ENCODE results near the gene RFNG.

Gene RFNG

GRCh38 chr17:82051776-82052637 is at the start of gene RFNG, which contains the start of gene GPS1:
RFNG (minus strand) TSS chr17:82051811; CDS start chr17:82051766, 45 bp downstream.
GPS1 (plus strand) TSS chr17:82051898; CDS start chr17:82051932, 34 bp downstream.
- DNase-seq = peak; percentile 63

DNA sequence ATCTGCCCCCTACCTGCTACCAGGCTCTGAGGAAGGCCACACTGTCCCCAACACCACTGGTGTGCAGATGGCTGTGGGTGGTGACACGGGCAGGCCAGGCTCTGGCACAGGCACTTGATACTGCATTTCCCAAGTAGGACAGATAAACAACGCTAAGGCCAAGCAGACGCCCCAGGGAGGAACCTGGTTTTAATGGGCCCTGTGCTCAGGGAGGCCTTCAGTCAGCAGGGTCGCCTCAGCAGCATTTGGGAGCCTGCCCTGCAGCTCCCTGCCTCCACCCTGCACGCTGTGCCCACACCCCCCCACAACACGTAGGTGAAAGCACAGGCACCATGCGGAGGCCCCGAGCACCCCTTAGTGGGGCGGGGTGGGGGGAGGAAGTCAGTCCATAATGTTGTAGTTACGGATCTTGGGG is 49.7 kb upstream of the RFNG start:
- DNase-seq = peak; percentile 42

- no peak for DNase-seq
These were observed 49.1 kb upstream of the RFNG start for GRCh38 chr17:82100502-82101298.

DNA sequence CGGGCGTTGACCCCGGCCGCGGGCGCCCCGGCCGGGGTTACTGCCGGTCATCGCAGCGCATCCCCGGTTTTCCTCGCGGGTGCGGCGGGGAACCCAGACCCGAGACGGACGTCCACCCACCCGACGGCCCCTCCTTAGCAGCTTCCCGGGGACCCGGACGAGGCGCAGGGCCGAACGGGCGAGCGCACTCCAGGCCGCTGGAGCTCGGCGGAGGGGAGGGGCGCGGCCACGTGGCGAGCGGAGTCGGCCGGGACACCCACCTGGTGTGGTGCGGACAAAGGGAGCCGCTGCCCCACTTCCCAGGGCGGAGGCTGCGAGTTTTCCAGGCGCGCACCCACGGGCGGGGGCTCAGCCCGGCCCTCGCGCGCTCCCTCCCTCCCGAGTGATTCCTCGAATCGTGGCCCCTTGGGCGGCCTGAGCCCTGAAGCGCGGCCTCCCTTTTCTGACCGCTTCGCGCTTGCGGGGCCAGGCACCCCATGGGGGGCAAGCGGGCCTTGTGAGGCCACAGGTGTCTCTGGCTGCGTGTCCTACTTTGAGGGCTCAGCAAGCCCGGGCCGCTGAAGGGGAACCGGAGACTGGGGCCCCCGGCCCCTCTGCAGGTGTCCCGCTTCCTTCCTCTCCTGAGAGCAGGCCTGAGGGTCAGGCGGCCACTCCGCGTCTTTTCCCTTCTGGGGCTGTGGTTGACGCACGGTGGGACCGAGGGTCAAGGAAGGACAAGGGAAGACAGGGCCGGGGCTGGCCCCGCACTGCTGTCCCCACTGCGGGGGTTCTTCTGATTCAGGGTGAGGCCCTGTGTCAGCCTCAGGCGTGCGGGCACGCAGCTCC is 47.5 kb upstream of the RFNG start:
- no peak for DNase-seq

DNA sequence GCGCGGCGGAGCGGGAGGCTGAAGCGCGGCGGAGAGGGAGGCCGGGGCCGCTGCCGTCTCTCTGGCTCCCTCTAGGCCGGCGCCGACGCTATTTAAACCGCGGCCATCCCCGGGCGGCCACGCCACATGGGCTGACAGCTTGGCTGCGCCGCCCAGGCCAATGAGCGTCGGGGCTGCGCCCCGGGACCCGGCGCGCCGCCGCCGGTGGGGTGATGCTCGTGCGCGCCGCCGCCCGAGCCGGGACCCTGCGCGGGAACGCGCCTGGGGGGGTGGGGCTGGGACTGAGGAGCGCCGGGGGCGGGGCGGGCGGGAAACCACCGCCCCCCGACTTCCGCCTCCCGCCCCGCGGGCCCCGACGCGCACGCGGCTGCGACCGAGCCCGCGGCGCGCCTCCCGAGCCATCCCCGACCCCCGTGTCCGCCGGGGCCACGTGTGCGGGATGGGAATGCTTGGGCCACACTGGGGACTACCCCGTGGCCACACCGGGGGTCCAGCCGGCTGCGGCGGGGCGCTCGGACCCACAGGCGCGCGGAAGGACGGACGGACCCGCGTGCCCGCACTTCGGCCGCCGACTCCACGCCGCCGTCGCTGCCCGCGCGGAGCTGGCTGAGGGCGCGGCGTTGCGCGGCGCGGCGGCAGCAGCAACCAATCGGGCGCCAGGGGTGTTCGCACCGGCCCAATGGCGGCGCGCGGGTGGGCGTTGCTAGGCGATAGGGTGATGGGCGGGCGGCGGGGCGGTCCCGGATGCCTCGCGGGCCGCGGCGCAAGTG is 46.7 kb upstream of the RFNG start, which contains the start of gene FASN:
FASN (minus strand) TSS at position 68 of the 770 bp plus-strand sequence. CDS start 1,791 bp downstream, outside the sequence.
- DNase-seq = peak; percentile 94

- no peak for DNase-seq
These were observed 46.2 kb upstream of the RFNG start for GRCh38 chr17:82097919-82098168.

GRCh38 chr17:82097184-82097918 is 45.7 kb upstream of the RFNG start:
- peak; percentile 49 for DNase-seq

GRCh38 chr17:82096709-82097183 is 45.1 kb upstream of the RFNG start:
- DNase-seq = no peak

DNA sequence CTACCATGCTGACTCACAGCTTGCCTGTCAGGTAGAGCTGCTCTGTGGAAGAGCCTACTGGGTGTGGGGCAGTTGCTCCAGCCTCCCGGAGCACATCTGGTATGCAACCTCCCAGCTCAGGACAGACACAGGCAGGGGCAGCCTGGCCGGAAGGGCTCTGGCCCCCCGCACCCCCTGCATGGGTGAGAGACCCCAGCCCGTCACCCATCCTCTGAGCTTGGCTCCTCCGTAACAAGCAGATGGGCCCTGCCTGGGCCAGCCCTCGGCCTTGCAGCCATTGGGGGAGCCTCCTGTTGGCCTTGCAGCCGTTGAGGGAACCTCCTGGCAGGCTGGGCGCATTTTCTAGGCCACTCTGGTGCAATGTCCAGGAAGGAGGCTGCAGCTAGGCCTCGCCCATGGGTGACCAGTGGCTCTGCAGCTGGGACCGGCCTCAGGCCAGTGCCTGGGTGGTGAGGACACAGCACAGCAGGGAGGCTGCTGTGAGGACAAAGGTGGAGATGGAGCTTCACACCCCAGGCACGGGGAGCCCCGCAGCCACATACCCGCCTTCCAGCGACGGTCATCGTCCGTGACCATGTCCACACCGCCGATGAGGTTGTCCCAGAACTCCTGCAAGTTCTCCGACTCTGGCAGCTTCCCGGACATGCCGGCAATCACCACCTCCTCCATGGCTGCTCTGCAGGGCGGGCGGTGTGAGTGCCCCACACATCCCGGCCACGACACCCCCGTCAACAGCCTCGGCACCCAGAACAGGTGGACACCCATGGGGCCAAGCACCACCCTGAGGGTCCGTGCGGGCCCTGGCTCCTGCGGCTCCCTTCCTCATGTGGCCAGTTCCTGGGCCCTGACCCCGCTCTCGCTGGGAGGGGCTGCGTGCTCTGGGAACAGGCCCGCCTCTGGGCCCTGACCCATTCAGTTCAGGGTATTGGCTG is 44.4 kb upstream of the RFNG start:
- no peak for DNase-seq

DNA sequence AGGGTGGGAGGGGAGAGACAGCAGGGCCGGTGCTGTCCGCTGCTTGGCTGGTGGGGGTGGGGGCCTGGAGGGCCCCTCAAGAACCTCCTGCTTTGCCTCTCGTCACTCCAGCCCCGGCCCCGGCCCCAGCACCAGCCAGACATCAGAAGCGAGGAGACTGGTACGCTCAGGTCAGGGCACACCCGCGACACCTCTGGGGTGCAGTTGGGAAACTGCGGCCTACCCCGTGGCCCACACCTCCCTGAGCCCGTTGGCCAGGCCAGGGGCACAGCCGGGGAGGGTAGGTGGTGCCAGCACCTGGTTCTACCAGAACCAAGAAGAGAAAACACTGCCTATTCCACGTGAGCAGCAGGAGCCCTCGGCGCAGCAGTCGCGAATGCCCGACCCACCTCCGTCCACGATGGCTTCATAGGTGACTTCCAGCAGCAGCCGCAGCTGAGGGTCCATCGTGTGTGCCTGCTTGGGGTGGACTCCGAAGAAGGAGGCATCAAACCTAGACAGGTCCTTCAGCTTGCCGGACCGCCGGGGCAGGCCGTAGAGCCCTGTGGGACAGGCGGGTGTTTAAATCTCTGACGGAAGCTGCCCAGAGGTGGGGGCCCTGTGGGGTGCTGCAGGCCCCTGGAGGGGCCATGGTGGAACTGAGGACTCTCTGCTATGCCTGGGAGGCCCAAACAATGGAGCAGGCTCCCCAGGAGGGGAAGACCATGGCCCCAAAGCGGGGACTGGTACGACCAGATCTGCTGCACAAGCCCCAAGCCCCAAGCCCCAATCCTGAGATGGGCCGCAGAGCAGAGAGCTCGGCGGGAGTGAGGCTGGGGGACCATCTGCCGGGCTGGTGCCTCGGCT is 43.5 kb upstream of the RFNG start:
- no peak for DNase-seq

DNA sequence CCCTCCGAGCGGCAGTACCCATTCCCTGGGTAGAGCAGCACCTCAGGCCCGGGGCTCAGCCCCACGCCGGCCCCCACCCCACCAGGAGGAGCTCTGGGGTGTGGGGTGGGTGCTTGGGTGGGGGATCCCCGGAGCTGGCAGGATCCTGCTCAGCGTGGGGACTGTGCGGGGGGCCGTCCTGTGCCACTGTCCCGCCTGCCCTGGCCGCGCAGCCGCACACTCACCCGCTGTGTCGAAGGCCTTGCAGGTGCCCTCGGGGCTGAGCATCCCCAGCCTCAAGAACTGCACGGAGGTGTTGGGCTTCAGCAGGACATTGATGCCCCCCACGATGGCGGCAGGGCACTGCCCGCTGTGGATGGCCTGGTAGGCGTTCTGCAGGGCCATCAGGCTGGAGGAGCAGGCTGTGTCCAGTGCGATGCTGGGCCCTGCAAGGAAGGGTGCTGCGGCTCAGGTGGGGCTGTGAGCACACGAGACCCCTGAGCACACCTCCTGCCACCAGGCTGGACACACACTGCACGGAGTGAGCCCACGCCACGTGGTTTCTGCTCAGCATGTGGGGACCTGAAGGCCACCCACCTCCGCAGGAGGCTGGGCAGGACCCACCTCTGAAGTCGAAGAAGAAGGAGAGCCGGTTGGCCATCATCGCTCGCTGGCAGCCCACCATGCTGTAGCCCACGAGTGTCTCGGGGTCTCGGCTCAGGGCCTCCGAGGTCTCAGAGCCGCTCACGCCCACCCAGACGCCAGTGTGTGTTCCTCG is 41.6 kb upstream of the RFNG start:
- no peak for DNase-seq

DNA sequence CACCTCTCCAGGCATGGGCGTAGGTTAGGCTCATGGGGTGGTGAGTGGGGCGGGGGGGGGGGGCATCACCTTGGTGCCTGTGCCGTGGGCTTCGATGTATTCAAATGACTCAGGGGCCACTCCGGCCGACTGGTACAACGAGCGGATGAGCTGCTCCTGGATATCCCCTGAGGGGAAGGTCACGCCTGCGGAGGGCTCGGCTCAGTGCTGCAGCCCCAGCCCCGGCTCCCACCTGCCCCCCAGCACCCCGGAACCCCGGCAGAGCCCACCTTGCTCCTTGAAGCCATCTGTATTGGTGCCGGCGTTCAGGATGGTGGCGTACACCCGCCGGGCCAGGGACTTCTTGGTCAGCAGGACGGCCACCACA is 41.0 kb upstream of the RFNG start:
- no peak for DNase-seq

GRCh38 chr17:82092094-82092586 is 40.5 kb upstream of the RFNG start:
- DNase-seq = no peak

GRCh38 chr17:82091264-82092066 is 39.9 kb upstream of the RFNG start:
- DNase-seq = no peak

DNA sequence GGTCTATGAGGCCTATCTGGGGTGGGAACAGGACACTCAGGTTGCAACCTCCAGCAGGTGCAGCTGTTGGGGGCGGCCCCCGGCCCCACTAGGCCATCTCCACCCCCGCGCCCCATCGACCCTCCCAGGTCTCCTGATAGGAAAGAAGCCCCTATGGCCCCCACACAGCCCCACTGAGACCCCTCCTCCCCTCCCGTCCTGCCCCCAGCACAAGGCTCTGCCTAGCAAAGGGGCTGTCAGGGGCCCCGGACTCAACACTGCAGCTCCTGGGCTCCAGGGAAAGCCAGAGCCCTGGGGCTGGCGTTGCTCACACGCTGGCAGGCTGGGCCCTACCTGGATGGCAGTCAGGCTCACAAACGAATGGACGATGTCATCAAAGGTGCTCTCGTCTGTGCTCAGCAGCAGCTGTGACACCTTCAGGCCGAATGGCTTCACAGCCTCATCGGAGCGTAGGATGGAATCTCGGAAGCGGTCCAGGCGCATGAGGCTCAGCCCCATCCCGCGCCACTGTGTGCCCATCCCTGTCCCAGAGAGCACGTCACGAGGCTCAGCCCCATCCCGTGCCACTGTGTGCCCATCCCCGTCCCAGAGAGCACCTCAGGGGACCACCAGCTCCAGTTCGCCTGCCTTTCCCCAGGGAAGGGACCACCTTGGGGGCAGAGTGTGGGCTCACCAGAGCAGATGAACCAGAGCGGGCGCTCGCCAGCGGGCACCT is 39.1 kb upstream of the RFNG start:
- DNase-seq = no peak

- no peak for DNase-seq
These were observed 38.3 kb upstream of the RFNG start for GRCh38 chr17:82089723-82090548.
